DMS53 treated with DMSO at 0.1 percent for 48 hours (cell line): ENCODE results near the gene SBNO2.

Source experiments
- DNase-seq: peaks from one replicate; lab custom pipeline; 2025; ENCODE audit not compliant: unreplicated experiment; lab: John Stamatoyannopoulos, UW

The SBNO2 gene

GRCh38 chr19:1108291-1109031, 65.6 kb downstream of the SBNO2 start:
- no peak for DNase-seq

GRCh38 chr19:1107661-1108261, 66.3 kb downstream of the SBNO2 start:
- DNase-seq, result no peak

DNA sequence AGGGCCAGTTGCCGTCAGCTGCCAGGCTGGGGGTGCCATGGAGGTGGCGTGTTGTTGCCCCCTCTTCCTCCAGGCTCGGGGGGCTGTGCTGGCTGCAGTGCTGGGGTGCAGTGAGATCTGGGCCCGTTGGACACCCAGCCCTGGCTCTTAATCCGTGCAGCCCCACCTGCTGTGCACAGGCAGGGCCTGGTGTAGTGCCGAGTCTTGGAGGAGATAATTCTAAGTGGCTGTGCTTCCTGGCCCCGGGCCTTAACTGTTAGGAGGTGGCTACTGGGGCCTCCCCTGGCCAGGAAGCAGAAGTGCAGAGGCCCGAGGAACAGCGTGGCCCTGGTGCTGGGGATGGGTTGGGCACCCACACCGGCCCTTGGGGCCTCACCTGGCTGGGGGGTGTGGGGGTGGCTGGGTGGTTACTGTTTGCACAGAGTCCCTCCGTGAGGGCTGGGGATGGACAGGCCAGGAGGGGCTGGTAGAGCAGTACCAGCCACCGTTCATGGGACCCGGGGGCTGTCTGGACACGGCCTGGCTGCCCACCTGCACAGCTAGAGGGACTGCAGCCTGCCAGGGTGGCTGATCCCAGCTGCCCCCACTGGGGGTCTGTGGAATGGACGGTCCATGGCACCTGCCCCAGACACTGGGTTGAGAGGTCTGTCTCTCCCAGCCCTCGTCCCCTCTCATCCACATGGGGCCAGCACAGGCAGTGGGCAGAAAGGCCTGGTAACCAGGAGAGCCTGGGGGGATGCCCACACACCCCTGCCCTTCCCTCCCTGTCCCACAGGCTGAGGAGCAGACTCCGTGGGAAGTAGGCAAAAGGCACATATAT, 67.0 kb downstream of the SBNO2 start:
- no peak for DNase-seq

DNA sequence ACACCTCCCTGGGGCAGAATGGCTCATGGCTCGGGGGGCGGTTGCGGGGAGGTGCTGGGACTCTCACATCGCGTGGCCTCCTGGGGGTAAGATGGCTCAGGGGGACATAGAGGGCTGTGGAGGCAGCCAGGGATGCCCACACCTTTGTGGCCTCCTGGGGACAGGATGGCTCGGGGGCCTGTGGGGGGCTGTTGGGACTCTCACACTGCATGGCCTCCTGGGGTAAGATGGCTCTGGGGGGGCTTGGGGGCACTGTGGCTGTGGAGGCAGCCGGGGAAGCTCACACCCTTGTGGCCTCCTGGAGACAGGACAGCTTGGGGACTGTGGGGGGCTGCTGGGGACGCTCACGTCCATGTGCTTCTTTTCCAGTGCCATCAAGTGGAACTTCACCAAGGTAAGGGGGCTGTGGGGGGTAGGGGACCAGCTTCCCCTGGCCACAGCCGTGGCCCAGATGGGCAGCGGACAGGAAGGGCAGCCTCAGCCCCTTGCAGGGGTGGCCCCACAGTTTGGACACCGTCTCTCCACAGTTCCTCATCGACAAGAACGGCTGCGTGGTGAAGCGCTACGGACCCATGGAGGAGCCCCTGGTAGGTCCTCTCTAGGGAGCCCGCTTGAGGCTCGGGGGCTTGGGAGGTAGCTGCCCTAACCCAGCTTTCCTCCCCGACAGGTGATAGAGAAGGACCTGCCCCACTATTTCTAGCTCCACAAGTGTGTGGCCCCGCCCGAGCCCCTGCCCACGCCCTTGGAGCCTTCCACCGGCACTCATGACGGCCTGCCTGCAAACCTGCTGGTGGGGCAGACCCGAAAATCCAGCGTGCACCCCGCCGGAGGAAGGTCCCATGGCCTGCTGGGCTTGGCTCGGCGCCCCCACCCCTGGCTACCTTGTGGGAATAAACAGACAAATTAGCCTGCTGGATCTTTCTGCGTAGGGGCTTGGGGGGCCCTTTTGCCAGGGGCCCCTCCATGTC, 67.9 kb downstream of the SBNO2 start:
- no peak for DNase-seq

- no peak for DNase-seq
These were observed 68.8 kb downstream of the SBNO2 start for GRCh38 chr19:1105008-1105872.

GRCh38 chr19:1104311-1105007, 69.6 kb downstream of the SBNO2 start:
- peak; percentile 7 for DNase-seq

DNA sequence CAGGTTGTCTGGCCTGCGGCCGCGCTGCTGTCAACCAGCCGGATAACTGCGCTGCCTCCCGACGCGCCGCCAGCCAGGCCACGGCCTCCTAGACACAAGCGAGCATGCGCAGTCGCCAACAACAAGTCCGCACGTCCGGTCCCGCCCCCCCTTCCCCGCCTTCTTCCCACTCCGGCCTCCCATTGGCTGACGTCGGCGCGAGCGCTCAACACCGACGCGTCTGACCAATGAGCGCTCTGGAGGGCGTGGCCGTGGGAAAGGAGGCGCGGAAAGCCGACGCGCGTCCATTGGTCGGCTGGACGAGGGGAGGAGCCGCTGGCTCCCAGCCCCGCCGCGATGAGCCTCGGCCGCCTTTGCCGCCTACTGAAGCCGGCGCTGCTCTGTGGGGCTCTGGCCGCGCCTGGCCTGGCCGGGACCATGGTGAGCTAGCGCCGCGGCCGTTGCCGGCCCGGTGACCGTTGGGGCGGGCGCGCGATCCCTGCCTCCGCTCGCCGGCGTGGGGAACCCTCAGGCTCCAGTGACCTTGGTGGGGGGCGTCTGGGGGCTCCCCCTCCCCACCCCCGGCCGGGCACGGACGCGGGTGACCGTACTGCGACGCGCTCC, 70.3 kb downstream of the SBNO2 start, which contains the start of gene GPX4:
GPX4 (plus strand) TSS at position 287 of the 603 bp plus-strand sequence; CDS start at position 337, 50 bp downstream.
- DNase-seq, result peak; percentile 88

- DNase-seq, result no peak
These were observed 70.8 kb downstream of the SBNO2 start for GRCh38 chr19:1103132-1103707.

DNA sequence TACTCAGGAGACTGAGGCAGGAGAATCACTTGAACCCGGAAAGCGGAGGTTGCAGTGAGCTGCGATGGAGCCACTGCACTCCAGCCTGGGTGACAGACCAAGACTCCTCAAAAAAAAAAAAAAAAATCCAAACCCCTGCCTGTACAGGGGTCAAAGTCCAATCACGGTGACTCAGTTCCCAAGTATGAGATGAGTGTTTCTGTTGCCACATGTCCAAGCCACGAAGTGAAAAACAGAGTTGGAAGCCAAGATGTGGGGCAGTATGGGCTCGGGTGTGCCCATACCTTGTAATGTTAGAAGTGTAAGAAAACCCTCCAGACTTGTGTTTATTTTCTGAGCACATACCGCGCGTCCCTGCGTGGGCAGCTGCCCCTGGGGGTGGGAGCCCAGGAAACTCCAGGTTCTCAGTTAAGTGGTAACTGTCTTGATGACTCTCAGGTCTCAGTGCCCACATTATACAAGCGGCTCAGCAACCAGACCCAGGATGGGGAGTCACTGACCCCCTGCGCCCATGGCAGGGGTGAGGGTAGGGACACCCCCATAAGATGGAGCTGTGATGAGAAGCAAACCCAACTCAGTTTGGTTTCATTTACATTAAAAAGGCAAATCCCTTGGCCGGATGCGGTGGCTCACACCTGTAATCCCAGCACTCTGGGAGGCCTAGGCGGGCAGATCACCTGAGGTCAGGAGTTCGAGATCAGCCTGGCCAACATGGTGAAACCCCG, 71.5 kb downstream of the SBNO2 start:
- peak; percentile 63 for DNase-seq

DNA sequence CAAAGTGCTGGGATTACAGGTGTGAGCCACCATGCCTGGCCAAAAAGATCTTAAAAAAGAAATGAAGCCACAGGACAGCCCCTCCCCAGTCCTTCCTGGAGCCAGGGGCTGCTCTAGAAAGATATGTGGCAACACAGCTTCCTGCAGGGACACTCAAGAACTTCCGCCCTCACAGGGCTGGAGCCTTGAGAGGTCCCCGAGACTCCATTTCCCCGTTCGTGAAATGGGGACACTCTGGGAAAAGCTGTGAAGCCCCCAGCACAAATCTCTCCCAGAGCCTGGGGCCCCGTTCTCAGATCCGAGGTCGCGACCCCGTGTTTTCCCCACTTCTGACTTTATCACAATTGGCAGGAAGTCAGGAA, 72.8 kb downstream of the SBNO2 start:
- no peak for DNase-seq

DNA sequence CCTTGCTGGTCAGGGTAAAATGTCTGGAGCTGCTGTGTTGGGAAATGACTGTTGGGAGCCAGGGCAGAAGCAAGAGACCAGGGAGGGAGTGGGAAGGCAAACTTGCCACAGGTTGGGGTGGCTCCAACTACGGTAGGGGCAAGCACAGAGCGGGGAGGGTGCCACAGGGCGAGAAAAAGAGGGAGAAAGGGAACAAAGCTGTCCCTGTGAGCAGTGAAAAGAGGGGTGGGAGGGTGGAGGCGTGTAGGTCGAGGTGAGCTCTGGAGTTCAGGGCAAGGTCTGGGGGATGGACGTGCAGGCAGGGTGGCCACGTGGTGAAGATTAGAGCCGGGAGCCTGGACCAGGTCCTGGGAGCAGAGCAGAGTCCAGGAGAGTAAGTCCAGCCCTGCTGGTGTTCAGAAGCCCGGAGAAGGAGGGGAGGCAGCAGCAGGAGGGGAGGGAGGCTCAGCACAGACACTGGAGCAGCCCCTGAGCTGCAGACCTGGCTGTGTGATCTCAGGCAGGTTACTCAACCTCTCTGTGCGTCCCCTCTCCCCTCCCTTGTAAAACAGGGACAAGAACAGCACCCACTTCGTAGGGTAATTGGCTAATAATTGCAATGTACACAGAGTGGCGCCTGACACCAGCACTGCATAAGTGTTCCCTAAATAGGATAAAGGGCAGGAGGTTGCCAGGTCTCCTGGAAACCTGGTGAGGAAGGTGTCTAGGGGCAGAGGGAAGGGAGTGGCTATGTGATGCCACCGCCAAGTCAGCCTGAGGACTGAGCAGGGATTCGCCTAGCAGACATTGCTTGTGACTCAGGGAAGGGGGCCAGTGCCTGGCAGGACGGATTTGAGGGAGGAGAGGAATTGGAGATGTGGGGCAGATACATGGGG, 75.7 kb downstream of the SBNO2 start:
- DNase-seq, result peak; percentile 30

DNA sequence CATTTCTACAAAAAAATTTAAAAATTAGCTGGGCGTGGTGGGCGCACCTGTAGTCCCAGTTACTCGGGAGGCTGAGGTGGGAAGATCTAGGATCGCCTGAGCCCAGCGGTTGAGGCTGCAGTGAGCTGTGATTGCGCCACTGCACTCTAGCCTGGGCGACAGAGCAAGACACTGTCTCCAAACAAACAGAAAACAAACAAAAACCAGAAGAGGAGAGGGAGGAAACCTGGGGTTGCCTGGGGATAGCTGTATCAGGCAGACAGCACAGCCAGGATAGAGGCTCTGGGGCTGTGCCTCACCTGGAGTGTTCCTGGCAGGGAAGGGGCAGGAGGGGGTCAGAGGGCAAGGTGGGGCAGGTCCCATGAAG, 76.3 kb downstream of the SBNO2 start:
- DNase-seq, result peak; percentile 31

DNA sequence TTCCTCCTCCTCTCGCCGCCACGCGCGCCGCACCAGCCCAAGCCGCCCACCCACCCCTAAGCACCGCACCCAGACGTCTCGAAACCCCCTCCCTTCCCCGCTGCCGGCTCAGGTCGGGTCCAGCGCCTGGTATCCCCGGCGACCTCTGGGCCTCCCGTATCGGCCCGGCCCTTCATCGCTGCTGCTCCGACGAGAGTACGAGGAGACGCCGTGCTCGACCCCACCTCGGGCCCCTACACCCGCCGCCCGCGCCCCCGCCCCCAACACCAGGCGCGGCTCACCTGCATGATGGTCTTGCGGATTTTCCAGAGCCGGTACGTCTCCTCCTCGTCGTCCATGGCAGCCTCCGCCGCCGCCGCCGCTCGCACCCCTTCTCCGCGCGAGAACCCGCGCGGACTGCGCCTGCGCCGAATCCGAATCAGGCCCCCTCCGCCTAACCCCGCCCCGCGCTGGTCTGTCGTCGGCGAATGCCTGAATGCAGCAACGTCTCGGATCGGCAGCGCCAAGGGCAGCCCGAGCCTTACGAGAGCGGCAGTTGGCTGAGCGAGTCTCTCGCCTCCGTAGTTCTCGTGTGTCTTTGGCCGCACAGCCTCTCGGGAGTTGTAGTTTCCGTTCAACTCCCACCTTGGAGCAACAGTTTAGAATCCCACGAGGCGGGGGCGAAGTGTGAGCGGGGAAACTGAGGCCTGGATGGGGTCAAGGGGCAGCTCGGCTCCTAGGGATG, 78.9 kb downstream of the SBNO2 start, which contains the start of gene POLR2E:
POLR2E (minus strand) TSS at position 398 of the 724 bp plus-strand sequence; CDS start at position 338, 60 bp downstream.
- peak; percentile 74 for DNase-seq

- DNase-seq, result no peak
These were observed 79.5 kb downstream of the SBNO2 start for GRCh38 chr19:1094655-1094977.

DNA sequence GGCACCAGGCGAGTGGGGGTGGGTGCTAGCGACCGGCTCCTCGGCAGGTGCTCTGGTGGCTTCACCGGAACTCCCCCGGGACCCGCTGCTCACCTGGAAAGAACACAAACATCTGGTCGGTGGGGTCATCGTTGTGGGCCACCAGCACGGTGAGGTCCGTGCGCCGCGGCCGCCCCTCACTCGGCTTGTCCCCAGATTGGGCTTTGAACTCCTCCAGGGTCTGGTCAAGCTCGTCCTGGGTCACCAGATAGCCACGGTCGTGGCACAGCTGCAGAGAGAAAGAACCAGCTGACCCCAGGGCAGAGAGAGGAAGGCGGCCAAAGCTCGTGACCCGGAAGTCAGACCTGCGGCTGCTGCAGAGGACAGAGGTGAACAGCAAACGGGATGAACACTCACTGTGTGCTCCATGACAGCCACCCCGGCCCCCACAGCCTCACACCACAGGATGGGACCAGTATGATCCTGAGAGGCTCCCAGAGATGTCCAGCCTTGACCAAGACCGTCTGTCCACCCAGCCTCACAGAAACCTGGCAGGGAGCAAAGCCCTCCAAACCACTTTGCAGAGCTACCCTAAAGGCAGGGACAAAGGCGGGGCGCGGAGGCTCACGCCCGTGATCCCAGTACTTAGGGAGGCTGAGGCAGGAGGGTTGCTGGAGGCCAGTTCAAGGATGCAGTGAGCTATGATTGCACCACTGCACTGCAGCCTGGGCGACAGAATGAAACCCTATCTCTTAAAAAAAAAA, 80.1 kb downstream of the SBNO2 start:
- DNase-seq, result no peak

DNA sequence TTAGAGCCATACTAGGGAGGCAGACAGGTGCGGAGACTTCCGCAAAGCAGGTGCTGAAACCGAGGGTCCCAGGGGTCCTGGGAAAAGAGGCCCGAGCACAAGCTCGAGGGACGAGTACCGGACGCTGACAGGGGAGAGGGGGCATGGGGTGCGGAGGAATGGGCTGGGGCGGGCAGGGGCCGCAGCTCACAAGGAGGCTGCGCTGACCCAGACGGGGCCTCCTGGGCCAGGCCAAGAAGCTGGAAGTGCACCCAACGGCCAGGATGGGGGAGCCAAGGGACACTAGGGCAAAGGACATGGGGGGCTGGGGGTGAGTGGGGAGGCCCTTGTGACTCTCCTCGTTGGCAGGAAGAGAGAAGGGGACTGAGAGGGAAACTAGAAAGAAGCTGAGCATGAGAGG, 80.7 kb downstream of the SBNO2 start:
- DNase-seq, result no peak
